Nasal cavity respiratory epithelium epithelial cell of viscerocranial mucosa (primary cell): ENCODE data around the gene RBM43. TPM values are rescaled to one million over a fixed set of nuclear protein-coding genes. Genes with fewer than 3 reads are reported as not detected.

Experiments used
- total RNA-seq: library from RNA; depleted of rRNA; stranded (reverse); fragments of >200 nt; gene quantifications from 2 replicates; pipeline ENCODE4 v1.2.3, GENCODE V29; 2014

The RBM43 gene
- total RNA-seq = 1.0 and 2.6 TPM in 2 replicates

GRCh38 chr2:151261231-151261976 lies at the start of gene RBM43:
TSS of gene RBM43 (minus strand) at chr2:151261863. CDS start at chr2:151261727, 136 bp downstream.

Other genes with a start within 250 kb of the RBM43 start
- 3.4 and 10.6 TPM in 2 replicates for gene NMI, start 27.8 kb upstream of the RBM43 start, total RNA-seq
- gene TNFAIP6, start 95.7 kb upstream of the RBM43 start, total RNA-seq = not detected in 2 replicates
- 36.9 and 56.7 TPM in 2 replicates for gene RIF1, start 148.0 kb upstream of the RBM43 start, total RNA-seq